Measurements from ENCODE around the gene DISC1.
"Not testable (repeated sequence)": the region's sequence is repeated elsewhere in the genome, so short reads cannot be mapped to it uniquely, and the experiment has no call there.

Gene DISC1

DNA sequence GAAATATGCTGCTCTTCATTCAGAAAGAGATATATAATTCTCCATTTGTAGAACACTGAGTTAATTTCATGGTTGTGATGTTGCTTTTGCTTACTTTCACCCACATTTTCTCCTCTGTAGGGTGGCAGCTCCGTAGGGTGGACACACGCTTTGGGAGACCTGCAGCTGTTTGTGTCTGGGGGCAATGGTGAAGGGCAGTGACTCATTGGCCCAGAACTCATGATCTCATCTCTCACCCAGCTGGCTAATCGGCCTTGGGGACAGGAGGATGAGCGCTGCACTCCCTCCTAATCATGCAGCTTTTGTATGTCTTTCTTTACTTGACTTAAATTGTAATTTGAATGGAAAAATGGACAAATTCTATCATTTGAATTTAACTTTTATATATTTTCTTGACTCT is 9.6 kb downstream of the DISC1 start:
- DNase-seq (ENCODE audit: low read depth), result no peak

- DNase-seq (ENCODE audit: low read depth), result not testable (repeated sequence)
Observed at GRCh38 chr1:231636922-231637321, 10.3 kb downstream of the DISC1 start.

- no peak for DNase-seq (ENCODE audit: low read depth)
Observed at GRCh38 chr1:231638647-231639046, 12.1 kb downstream of the DISC1 start.

DNA sequence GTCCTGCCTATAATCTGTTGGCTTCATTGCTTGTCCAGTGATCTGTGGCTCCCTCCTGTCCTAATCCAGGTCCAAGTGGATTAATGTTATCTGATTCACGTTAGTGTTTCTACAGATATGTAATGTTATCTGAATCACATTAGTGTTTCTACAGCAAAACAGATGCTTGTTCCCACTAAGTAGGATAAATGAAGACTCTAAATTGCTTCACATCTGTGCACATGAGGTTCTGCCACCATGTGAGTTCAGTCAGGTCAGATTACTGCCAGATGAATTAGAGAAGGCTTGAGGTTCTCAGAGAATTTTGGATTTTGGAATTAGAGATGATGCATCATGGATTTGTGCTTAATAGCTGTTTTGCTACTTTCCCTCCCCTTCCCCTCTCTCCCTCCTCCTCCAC is 13.2 kb downstream of the DISC1 start:
- DNase-seq (ENCODE audit: low read depth), result no peak

GRCh38 chr1:231641444-231641843 is 14.9 kb downstream of the DISC1 start:
- DNase-seq (ENCODE audit: low read depth), result not testable (repeated sequence)

- DNase-seq (ENCODE audit: low read depth), result not testable (repeated sequence)
Observed at GRCh38 chr1:231642061-231642460, 15.5 kb downstream of the DISC1 start.

DNA sequence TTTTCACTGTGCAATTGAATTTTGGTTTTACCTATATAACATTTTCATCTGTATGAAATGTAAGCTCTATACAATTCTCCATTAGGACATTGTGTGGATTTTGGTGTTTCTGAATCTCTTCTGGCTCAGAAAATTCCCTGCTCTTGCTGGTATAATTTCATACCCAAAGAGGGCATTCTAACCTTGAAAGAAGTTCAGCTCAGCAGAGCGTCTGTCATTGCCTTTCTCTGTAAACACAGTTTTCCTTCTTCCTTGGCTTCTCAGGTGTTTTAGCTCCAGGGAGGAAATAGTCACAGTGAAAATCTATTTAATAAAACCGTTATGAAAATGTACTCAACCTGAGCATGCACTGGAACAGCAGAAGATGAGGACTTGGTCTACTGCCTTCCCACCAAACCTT is 16.0 kb downstream of the DISC1 start:
- DNase-seq (ENCODE audit: low read depth), result no peak

DNA sequence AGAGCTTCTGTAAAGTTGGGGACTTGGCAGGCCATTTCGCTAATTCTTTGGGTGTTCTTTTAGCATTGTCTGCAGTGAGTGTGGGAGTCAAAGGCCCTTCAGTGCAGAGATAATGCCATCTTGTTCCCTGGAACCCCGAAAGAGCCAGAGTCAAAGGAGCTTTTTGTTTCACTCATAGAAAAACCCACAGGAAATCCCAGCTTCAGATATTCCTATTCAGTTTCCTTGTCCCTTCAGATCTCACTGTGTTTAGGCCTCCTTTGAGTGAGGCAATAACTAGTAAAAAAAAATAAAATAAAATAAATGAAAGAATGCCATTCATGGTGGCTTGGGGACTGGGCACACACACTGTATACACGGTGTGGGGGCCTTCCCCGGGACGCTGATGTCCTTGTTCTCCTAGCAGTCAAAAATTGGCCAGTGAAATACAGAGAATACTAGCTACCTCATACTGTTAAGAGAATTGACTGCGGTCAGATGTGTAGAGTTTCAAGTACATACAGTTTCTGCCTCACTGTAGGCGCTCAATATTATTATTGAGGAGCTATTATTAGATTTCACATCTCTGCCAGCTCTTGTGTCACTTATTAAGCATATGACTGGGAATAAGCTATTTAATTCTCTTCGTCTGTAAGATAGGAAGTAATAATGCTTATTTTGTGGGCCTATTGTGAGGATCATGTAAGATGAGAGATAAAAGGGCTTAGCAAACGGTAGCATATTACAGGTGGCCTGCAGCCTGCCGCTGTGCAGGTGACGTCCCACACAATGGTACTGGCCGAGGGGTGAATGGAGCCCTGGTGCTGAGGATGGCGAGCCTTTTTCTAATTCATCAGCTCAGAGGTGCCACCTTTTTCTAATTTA is 16.7 kb downstream of the DISC1 start:
- DNase-seq (ENCODE audit: low read depth), result no peak

DNA sequence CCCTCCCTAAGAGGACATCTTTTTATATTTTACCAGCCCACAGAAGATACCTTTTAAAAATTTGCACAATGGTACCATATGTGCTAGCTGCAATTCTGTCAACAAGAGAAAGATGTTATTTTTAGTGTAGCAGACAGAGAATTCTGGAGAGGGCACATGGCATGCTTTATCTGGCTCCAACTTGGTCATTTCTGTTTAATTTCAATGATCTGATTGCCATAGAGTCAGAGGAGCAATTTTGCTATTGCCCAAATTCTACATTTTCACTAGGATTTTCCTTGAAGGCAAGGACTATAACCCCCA is 17.3 kb downstream of the DISC1 start:
- no peak for DNase-seq (ENCODE audit: low read depth)

DNA sequence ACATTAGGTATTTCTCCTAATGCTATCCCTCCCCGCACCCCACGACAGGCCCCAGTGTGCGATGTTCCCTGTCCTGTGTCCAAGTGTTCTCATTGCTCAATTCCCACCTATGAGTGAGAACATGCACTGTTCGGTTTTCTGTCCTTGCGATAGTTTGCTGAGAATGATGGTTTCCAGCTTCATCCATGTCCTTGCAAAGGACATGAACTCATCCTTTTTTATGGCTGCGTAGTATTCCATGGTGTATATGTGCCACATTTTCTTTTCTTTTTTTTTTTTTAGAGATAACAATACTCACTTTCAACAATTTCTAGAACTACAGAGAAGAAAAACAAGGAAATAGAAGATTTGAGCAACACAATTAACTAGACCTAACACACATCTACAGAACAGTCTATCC is 19.0 kb downstream of the DISC1 start:
- not testable (repeated sequence) for DNase-seq (ENCODE audit: low read depth)

DNA sequence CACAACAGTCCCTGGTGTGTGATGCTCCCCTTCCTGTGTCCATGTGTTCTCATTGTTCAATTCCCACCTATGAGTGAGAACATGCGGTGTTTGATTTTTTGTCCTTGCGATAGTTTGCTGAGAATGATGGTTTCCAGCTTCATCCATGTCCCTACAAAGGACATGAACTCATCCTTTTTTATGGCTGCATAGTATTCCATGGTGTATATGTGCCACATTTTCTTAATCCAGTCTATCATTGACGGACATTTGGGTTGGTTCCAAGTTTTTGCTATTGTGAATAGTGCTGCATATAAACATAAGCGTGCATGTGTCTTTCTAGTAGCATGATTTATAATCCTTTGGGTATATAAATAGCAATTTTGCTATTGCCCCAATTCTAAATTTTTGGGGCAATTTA is 19.6 kb downstream of the DISC1 start:
- not testable (repeated sequence) for DNase-seq (ENCODE audit: low read depth)

GRCh38 chr1:231651621-231652260 is 25.2 kb downstream of the DISC1 start:
- not testable (repeated sequence) for DNase-seq (ENCODE audit: low read depth)

- DNase-seq (ENCODE audit: low read depth), result no peak
Observed at GRCh38 chr1:231653632-231654031, 27.0 kb downstream of the DISC1 start.

- no peak for DNase-seq (ENCODE audit: low read depth)
Observed at GRCh38 chr1:231656741-231657140, 30.2 kb downstream of the DISC1 start.

DNA sequence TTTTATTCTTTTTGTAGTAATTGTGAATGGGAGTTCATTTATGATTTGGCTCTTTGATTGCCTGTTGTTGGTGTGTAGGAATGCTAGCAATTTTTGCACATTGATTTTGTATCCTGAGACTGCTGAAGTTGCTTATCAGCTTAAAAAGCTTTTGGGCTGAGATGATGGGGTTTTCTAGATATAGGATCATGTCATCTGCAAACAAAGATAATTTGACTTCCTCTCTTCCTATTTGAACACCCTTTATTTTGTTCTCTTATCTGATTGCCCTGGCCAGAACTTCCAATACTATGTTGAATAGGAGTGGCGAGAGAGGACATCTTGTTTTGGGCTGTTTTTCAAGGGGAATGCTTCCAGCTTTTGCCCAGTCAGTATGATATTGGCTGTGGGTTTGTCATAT is 31.6 kb downstream of the DISC1 start:
- not testable (repeated sequence) for DNase-seq (ENCODE audit: low read depth)

DNA sequence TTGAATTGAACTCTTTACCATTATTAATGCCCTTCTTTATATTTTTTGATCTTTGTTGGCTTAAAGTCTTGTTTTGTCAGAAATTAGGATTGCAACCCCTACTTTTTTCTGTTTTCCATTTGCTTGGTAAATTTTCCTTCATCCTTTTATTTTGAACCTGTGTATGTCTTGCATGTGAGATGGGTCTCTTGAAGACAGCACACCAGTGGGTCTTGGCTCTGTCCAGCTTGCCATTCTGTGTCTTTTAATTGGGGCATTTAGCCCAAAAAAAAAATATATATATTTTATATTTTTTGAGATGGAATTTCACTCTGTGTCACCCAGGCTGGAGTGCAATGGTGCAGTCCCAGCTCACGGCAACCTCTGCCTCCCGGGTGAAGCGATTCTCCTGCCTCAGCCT is 33.6 kb downstream of the DISC1 start:
- no peak for DNase-seq (ENCODE audit: low read depth)

- no peak for DNase-seq (ENCODE audit: low read depth)
Observed at GRCh38 chr1:231663211-231663792, 36.7 kb downstream of the DISC1 start.

DNA sequence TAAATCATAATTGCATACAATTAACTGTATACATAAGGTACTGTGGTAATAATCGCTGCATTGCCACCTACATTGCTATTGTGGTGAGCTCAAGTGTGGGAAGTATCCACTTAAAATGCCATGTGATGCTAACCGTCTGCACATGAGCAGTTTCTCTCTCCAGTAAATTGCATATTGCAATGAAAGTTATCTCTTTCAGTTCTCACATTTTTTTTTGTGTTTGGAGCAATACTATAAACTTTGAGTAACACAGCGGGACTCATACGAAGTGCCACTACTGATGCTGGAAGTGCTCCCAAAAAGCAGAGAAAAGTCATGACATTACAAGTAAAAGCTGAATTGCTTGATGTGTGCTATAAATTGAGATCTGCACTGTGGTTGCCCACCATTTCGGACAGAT is 38.5 kb downstream of the DISC1 start:
- no peak for DNase-seq (ENCODE audit: low read depth)

DNA sequence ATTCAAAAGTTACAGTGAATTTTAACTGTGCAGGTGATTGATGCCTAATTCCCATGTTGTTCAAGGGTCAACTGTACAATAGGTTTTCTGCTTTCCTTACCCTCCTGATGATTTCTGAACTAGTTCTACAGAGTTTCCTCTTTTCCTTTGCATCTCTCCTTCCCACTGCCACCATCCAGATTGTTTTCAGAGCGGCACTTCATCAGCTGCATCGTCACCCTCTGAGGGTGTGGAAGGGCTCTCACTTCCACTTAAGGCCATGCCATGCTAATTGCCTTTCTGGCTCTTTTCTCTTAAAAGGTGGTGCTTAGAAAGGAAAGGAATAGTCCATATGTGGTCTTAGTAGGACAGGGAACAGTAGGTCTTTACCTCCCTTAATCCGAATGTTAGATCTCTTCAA is 39.1 kb downstream of the DISC1 start:
- DNase-seq (ENCODE audit: low read depth), result no peak

GRCh38 chr1:231666220-231666936 is 39.8 kb downstream of the DISC1 start:
- no peak for DNase-seq (ENCODE audit: low read depth)

- DNase-seq (ENCODE audit: low read depth), result no peak
Observed at GRCh38 chr1:231666937-231667608, 40.5 kb downstream of the DISC1 start.

- DNase-seq (ENCODE audit: low read depth), result no peak
Observed at GRCh38 chr1:231667896-231668506, 41.4 kb downstream of the DISC1 start.
